Vagina (tissue), 2 donors: ENCODE data around the gene CCDC178. TPM values are rescaled to one million over a fixed set of nuclear protein-coding genes. Genes with fewer than 3 reads are reported as not detected.

Experiments used
- DNase-seq, 2 donors: peaks; one replicate each; pipeline ENCODE4 v3.0.0-alpha.2; 2017; ENCODE audit errors: extremely low spot score in 2 of 2
- H3K27ac ChIP-seq: fragments of 200-600 bp; sonication (generic); one replicate; pipeline ENCODE4 v1.5.1; 2019
- H3K27me3 ChIP-seq: fragments of 200-600 bp; sonication (generic); one replicate; pipeline ENCODE4 v1.5.1; 2019
- H3K36me3 ChIP-seq, 2 donors: fragments of 200-600 bp; sonication (generic); one replicate each; pipeline ENCODE4 v1.5.1; 2017 to 2019
- H3K4me1 ChIP-seq: fragments of 200-600 bp; sonication (generic); one replicate; pipeline ENCODE4 v1.5.1; 2019
- H3K4me3 ChIP-seq, 2 donors: fragments of 200-600 bp; sonication (generic); 1 replicate in 1 of 2; 2 replicates in 1 of 2; pipeline ENCODE4 v1.5.1; 2016 to 2019
- H3K9me3 ChIP-seq: fragments of 200-600 bp; sonication (generic); one replicate; pipeline ENCODE4 v1.5.1; 2019
- CTCF ChIP-seq, 3 experiments: fragments of 450-650 bp in 2 of 3; fragments of 200-600 bp in 1 of 3; sonication (generic) in 1 of 3; IDR thresholded peaks; one replicate each; pipeline ENCODE4 v1.5.1; 2017 to 2019; ENCODE audit warnings: antibody characterized with exemption in 3 of 3, mild to moderate bottlenecking in 2 of 3, moderate library complexity in 2 of 3
- POLR2A ChIP-seq, 2 donors: fragments of 450-650 bp; IDR thresholded peaks; one replicate each; pipeline ENCODE4 v1.6.1; 2017; ENCODE audit warnings: antibody characterized with exemption in 2 of 2, mild to moderate bottlenecking in 2 of 2, moderate library complexity in 2 of 2
- POLR2AphosphoS5 ChIP-seq, 2 donors: sonication (generic); formaldehyde crosslinking; IDR thresholded peaks; one replicate each; pipeline ENCODE4 v1.9.0; 2017; ENCODE audit warnings: antibody characterized with exemption in 2 of 2, mild to moderate bottlenecking in 2 of 2, low read depth in 1 of 2; ENCODE audit not compliant: insufficient read depth in 1 of 2
- intact Hi-C: fragments of 100-400 bp; cut with DNase I; formaldehyde crosslinking; loops from one replicate; pipeline ENCODE4 v1.15.1; 2023
- total RNA-seq: library from RNA; depleted of rRNA; stranded (reverse); fragments of >200 nt; gene quantifications from one replicate; pipeline ENCODE4 v1.2.3, GENCODE V29; 2016

CCDC178 gene
- total RNA-seq, 1 donor from 2014 or later: 10.8 TPM

GRCh38 chr18:33307520-33307919 lies 133.0 kb downstream of the CCDC178 start:
- Histone ChIP-seq H3K27me3 (no peaks in the 10 kb centered on the region), H3K27ac (no peak overlapping the region), H3K9me3 (no peaks in the 10 kb centered on the region), H3K36me3 (no peaks in the 10 kb centered on the region), H3K4me3 (no peak overlapping the region), H3K4me1 (no peaks in the 10 kb centered on the region)
- intact Hi-C loops: no loop called here
- TF ChIP-seq POLR2AphosphoS5 (IDR thresholded peaks at IDR 0.05; ENCODE audit: insufficient read depth in 1 of 2, low read depth in 1 of 2): no peak
- no peak for TF ChIP-seq CTCF (IDR thresholded peaks at IDR 0.05)
- no peak for TF ChIP-seq POLR2A (IDR thresholded peaks at IDR 0.05)
- DNase-seq: no peak

- intact Hi-C loops: no loop called here
Observed at GRCh38 chr18:33304277-33304676, 136.2 kb downstream of the CCDC178 start.

GRCh38 chr18:33291539-33291938 lies 149.0 kb downstream of the CCDC178 start:
- intact Hi-C loops: no loop called here
- H3K27ac ChIP-seq: no peak overlapping the region
- H3K36me3 ChIP-seq: no peaks in the 10 kb centered on the region
- DNase-seq: no peak
- no peaks in the 10 kb centered on the region for H3K9me3 ChIP-seq
- H3K27me3 ChIP-seq: no peaks in the 10 kb centered on the region
- H3K4me3 ChIP-seq: no peak overlapping the region
- TF ChIP-seq POLR2A (IDR thresholded peaks at IDR 0.05) (no peak), POLR2AphosphoS5 (IDR thresholded peaks at IDR 0.05; ENCODE audit: insufficient read depth in 1 of 2, low read depth in 1 of 2) (no peak), CTCF (IDR thresholded peaks at IDR 0.05) (no peak)
- H3K4me1 ChIP-seq: no peaks in the 10 kb centered on the region

More at GRCh38 chr18:33304277-33304676, 136.2 kb downstream of the CCDC178 start:
- Histone ChIP-seq H3K27ac (no peak overlapping the region), H3K4me1 (no peaks in the 10 kb centered on the region), H3K27me3 (no peaks in the 10 kb centered on the region), H3K9me3 (no peaks in the 10 kb centered on the region), H3K4me3 (no peak overlapping the region), H3K36me3 (no peaks in the 10 kb centered on the region)
- no peak for TF ChIP-seq POLR2A (IDR thresholded peaks at IDR 0.05)
- TF ChIP-seq CTCF (IDR thresholded peaks at IDR 0.05): no peak
- no peak for TF ChIP-seq POLR2AphosphoS5 (IDR thresholded peaks at IDR 0.05; ENCODE audit: insufficient read depth in 1 of 2, low read depth in 1 of 2)
- no peak for DNase-seq

GRCh38 chr18:33288082-33288716 lies 152.3 kb downstream of the CCDC178 start:
- H3K36me3 ChIP-seq: no peaks in the 10 kb centered on the region
- no peaks in the 10 kb centered on the region for H3K27me3 ChIP-seq
- H3K9me3 ChIP-seq: no peaks in the 10 kb centered on the region
- H3K4me3 ChIP-seq: no peak overlapping the region
- intact Hi-C loops: no loop called here
- no peak for TF ChIP-seq CTCF (IDR thresholded peaks at IDR 0.05)
- TF ChIP-seq POLR2AphosphoS5 (IDR thresholded peaks at IDR 0.05; ENCODE audit: insufficient read depth in 1 of 2, low read depth in 1 of 2): no peak
- TF ChIP-seq POLR2A (IDR thresholded peaks at IDR 0.05): no peak
- no peaks in the 10 kb centered on the region for H3K4me1 ChIP-seq
- H3K27ac ChIP-seq: no peak overlapping the region
- DNase-seq: no peak

GRCh38 chr18:33282709-33283333 lies 157.7 kb downstream of the CCDC178 start:
- intact Hi-C loops: no loop called here
- no peak overlapping the region for H3K4me3 ChIP-seq
- no peaks in the 10 kb centered on the region for H3K9me3 ChIP-seq

More at GRCh38 chr18:33282709-33283333, 157.7 kb downstream of the CCDC178 start:
- TF ChIP-seq POLR2A (IDR thresholded peaks at IDR 0.05) (no peak), CTCF (IDR thresholded peaks at IDR 0.05) (no peak), POLR2AphosphoS5 (IDR thresholded peaks at IDR 0.05; ENCODE audit: insufficient read depth in 1 of 2, low read depth in 1 of 2) (no peak)
- no peak for DNase-seq
- no peaks in the 10 kb centered on the region for H3K36me3 ChIP-seq
- no peak overlapping the region for H3K27ac ChIP-seq
- no peaks in the 10 kb centered on the region for H3K4me1 ChIP-seq
- H3K27me3 ChIP-seq: no peaks in the 10 kb centered on the region
